Measurements from ENCODE around the gene ST6GAL2.

The ST6GAL2 gene

GRCh38 chr2:106886916-106887758 is 1.2 kb upstream of the ST6GAL2 start:
- intact Hi-C loops (cut with DNase I; ENCODE audit: low total_unique reads), result loop anchor here (5.0 kb wide), 1 partner anchor 250 kb away; no protein-coding TSS in a partner anchor
- Histone ChIP-seq H3K4me3 (peak overlapping the region; percentile 78 to 87), H3K27me3 (no peaks in the 10 kb centered on the region), H3K27ac (peak overlapping the region; percentile 87), H3K9me3 (no peaks in the 10 kb centered on the region), H3K36me3 (no peaks in the 10 kb centered on the region), H3K4me1 (peaks cover 0 to 32% (median 15%) of the 10 kb centered on the region in 4 donors)
- TF ChIP-seq, protein P1, sequence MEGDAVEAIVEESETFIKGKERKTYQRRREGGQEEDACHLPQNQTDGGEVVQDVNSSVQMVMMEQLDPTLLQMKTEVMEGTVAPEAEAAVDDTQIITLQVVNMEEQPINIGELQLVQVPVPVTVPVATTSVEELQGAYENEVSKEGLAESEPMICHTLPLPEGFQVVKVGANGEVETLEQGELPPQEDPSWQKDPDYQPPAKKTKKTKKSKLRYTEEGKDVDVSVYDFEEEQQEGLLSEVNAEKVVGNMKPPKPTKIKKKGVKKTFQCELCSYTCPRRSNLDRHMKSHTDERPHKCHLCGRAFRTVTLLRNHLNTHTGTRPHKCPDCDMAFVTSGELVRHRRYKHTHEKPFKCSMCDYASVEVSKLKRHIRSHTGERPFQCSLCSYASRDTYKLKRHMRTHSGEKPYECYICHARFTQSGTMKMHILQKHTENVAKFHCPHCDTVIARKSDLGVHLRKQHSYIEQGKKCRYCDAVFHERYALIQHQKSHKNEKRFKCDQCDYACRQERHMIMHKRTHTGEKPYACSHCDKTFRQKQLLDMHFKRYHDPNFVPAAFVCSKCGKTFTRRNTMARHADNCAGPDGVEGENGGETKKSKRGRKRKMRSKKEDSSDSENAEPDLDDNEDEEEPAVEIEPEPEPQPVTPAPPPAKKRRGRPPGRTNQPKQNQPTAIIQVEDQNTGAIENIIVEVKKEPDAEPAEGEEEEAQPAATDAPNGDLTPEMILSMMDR (IDR thresholded peaks at IDR 0.05), result no peak
- DNase-seq, result peak in 1 of 2 donors; percentile 78

GRCh38 chr2:106885329-106885728 is 638 bp downstream of the ST6GAL2 start:
- Histone ChIP-seq H3K4me1 (peaks cover 0 to 43% (median 15%) of the 10 kb centered on the region in 4 donors), H3K9me3 (no peaks in the 10 kb centered on the region), H3K27me3 (no peaks in the 10 kb centered on the region), H3K4me3 (peak overlapping the region; percentile 78 to 87), H3K36me3 (no peaks in the 10 kb centered on the region), H3K27ac (peak overlapping the region; percentile 87)
- intact Hi-C loops (cut with DNase I; ENCODE audit: low total_unique reads), result loop anchor here (5.0 kb wide), 1 partner anchor 248 kb away; no protein-coding TSS in a partner anchor
- DNase-seq, result no peak
- TF ChIP-seq, protein P1 (IDR thresholded peaks at IDR 0.05), result no peak

GRCh38 chr2:106882673-106883072 is 3.3 kb downstream of the ST6GAL2 start:
- Histone ChIP-seq H3K4me1 (peaks cover 0 to 49% (median 14%) of the 10 kb centered on the region in 4 donors), H3K9me3 (no peaks in the 10 kb centered on the region), H3K36me3 (no peaks in the 10 kb centered on the region), H3K4me3 (no peak overlapping the region), H3K27me3 (no peaks in the 10 kb centered on the region), H3K27ac (no peak overlapping the region)
- intact Hi-C loops (cut with DNase I; ENCODE audit: low total_unique reads), result no loop called here
- no peak for DNase-seq
- TF ChIP-seq, protein P1 (IDR thresholded peaks at IDR 0.05), result no peak

- Histone ChIP-seq H3K27ac (no peak overlapping the region), H3K36me3 (no peaks in the 10 kb centered on the region), H3K4me1 (peaks cover 0 to 56% (median 4%) of the 10 kb centered on the region in 4 donors), H3K4me3 (no peak overlapping the region), H3K27me3 (no peaks in the 10 kb centered on the region), H3K9me3 (no peaks in the 10 kb centered on the region)
- intact Hi-C loops (cut with DNase I; ENCODE audit: low total_unique reads), result no loop called here
- TF ChIP-seq, protein P1 (IDR thresholded peaks at IDR 0.05), result no peak
- DNase-seq, result no peak
These were observed 7.8 kb downstream of the ST6GAL2 start for GRCh38 chr2:106878206-106878605.

DNA sequence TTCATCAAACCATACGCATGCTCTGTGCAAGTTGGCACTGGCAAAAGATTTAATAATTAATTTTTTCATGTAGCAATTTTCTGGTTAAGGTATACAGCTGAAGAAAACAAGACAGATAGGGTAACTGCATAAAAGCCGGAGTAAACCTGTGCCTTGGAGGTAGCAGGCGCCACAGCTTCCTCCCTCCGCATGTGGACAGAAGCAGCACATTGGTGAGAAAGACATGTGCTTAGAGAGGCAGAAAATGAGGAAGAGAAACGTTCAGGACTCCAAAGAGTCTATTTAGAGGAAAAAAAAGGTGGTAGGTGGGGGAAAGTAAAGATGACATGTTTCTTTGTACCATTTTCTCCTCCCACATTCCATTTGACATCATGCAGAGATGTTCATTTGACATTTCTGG is 9.3 kb downstream of the ST6GAL2 start:
- Histone ChIP-seq H3K4me3 (no peak overlapping the region), H3K27ac (no peak overlapping the region), H3K36me3 (no peaks in the 10 kb centered on the region), H3K4me1 (peaks cover 0 to 56% (median 0%) of the 10 kb centered on the region in 4 donors), H3K9me3 (no peaks in the 10 kb centered on the region), H3K27me3 (no peaks in the 10 kb centered on the region)
- no peak for DNase-seq
- intact Hi-C loops (cut with DNase I; ENCODE audit: low total_unique reads), result no loop called here
- TF ChIP-seq, protein P1 (IDR thresholded peaks at IDR 0.05), result no peak

Measured in tibial artery (tissue), 4 donors.